ENCODE data around the gene RSF1.

Gene RSF1

GRCh38 chr11:77650123-77650522 lies 170.4 kb downstream of the RSF1 start:
- no peaks in the 10 kb centered on the region for H3K9me3 ChIP-seq (ENCODE audit: insufficient read depth, low read length)
- no peaks in the 10 kb centered on the region for H3K27me3 ChIP-seq (ENCODE audit: low read depth, low read length)
- no peaks in the 10 kb centered on the region for H3K36me3 ChIP-seq (replicated peaks; ENCODE audit: low read depth, low read length)
- TF ChIP-seq, protein P1, sequence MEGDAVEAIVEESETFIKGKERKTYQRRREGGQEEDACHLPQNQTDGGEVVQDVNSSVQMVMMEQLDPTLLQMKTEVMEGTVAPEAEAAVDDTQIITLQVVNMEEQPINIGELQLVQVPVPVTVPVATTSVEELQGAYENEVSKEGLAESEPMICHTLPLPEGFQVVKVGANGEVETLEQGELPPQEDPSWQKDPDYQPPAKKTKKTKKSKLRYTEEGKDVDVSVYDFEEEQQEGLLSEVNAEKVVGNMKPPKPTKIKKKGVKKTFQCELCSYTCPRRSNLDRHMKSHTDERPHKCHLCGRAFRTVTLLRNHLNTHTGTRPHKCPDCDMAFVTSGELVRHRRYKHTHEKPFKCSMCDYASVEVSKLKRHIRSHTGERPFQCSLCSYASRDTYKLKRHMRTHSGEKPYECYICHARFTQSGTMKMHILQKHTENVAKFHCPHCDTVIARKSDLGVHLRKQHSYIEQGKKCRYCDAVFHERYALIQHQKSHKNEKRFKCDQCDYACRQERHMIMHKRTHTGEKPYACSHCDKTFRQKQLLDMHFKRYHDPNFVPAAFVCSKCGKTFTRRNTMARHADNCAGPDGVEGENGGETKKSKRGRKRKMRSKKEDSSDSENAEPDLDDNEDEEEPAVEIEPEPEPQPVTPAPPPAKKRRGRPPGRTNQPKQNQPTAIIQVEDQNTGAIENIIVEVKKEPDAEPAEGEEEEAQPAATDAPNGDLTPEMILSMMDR (IDR thresholded peaks at IDR 0.05; ENCODE audit: low read depth, low read length), result no peak
- no peak for TF ChIP-seq EZH2phosphoT487 (IDR thresholded peaks at IDR 0.05; ENCODE audit: low read depth)
- H3K9ac ChIP-seq (ENCODE audit: low read length), result no peak overlapping the region
- no peak overlapping the region for H3K27ac ChIP-seq (ENCODE audit: low read length)
- H2AFZ ChIP-seq (ENCODE audit: low read depth, low read length), result no peak overlapping the region
- no peak overlapping the region for H3K4me3 ChIP-seq (ENCODE audit: low read length)
- H3K4me2 ChIP-seq (ENCODE audit: low read length), result no peak overlapping the region
- H3K79me2 ChIP-seq (ENCODE audit: low read length), result no peaks in the 10 kb centered on the region
- H4K20me1 ChIP-seq (ENCODE audit: insufficient read depth, low read length), result no peaks in the 10 kb centered on the region
- H3K4me1 ChIP-seq (ENCODE audit: low read length), result peaks cover 7% of the 10 kb centered on the region

GRCh38 chr11:77647654-77648305 lies 172.7 kb downstream of the RSF1 start:
- Histone ChIP-seq H4K20me1 (ENCODE audit: insufficient read depth, low read length) (no peaks in the 10 kb centered on the region), H3K27ac (ENCODE audit: low read length) (no peak overlapping the region), H3K9me3 (ENCODE audit: insufficient read depth, low read length) (no peaks in the 10 kb centered on the region), H3K36me3 (replicated peaks; ENCODE audit: low read depth, low read length) (no peaks in the 10 kb centered on the region), H3K4me1 (ENCODE audit: low read length) (peaks cover 11% of the 10 kb centered on the region), H2AFZ (ENCODE audit: low read depth, low read length) (no peak overlapping the region), H3K27me3 (ENCODE audit: low read depth, low read length) (no peaks in the 10 kb centered on the region), H3K79me2 (ENCODE audit: low read length) (no peaks in the 10 kb centered on the region), H3K4me2 (ENCODE audit: low read length) (no peak overlapping the region), H3K4me3 (ENCODE audit: low read length) (no peak overlapping the region), H3K9ac (ENCODE audit: low read length) (no peak overlapping the region)
- TF ChIP-seq EZH2phosphoT487 (IDR thresholded peaks at IDR 0.05; ENCODE audit: low read depth), result no peak
- TF ChIP-seq, protein P1 (IDR thresholded peaks at IDR 0.05; ENCODE audit: low read depth, low read length), result no peak

DNA sequence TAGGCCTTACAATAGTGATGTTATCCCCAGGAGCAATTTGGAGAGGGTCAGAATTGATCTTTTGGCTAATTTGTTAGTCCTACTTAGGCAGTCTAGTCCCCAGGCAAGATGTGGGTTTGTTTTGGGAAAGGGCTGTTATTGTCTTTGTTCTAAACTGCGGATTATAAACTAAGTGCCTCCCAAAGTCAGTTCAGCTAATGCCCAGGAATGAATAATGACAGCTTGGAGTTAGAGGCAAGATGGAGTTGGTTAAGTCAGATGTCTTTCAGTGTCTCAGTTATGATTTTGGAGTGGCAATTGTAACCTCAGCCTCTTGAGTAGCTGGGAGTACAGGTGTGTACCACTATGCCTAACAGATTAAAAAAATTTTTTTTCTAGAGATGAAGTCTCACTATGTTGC lies 175.6 kb downstream of the RSF1 start:
- Histone ChIP-seq H3K36me3 (replicated peaks; ENCODE audit: low read depth, low read length) (no peaks in the 10 kb centered on the region), H3K27me3 (ENCODE audit: low read depth, low read length) (no peaks in the 10 kb centered on the region), H3K4me2 (ENCODE audit: low read length) (no peak overlapping the region), H3K79me2 (ENCODE audit: low read length) (no peaks in the 10 kb centered on the region), H3K9ac (ENCODE audit: low read length) (no peak overlapping the region), H3K9me3 (ENCODE audit: insufficient read depth, low read length) (no peaks in the 10 kb centered on the region), H4K20me1 (ENCODE audit: insufficient read depth, low read length) (no peaks in the 10 kb centered on the region), H2AFZ (ENCODE audit: low read depth, low read length) (no peak overlapping the region), H3K27ac (ENCODE audit: low read length) (no peak overlapping the region), H3K4me1 (ENCODE audit: low read length) (peaks cover 11% of the 10 kb centered on the region), H3K4me3 (ENCODE audit: low read length) (no peak overlapping the region)
- TF ChIP-seq EZH2phosphoT487 (IDR thresholded peaks at IDR 0.05; ENCODE audit: low read depth), result no peak
- TF ChIP-seq, protein P1 (IDR thresholded peaks at IDR 0.05; ENCODE audit: low read depth, low read length), result no peak

DNA sequence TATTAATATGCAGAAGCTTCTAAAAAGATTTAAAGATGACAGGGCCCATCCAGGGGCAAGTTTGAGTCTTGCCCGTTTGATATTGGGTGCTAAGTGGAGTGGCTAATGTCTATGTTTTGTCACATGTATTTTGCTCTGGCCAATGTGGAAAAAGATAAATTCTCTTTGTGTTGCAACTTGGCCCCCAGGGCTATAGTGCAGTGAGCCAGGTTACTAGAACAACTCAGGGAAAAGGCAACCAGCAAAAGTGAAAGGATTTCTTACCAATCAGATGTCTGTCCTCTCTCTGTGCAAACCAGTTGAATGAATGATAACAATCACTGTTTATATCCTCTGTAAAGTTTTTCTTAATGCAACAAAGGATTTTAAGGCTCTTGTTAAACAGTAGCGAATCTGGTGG lies 178.3 kb downstream of the RSF1 start:
- Histone ChIP-seq H3K79me2 (ENCODE audit: low read length) (peaks cover 11% of the 10 kb centered on the region), H3K9ac (ENCODE audit: low read length) (no peak overlapping the region), H3K4me3 (ENCODE audit: low read length) (no peak overlapping the region), H3K27me3 (ENCODE audit: low read depth, low read length) (no peaks in the 10 kb centered on the region), H3K4me2 (ENCODE audit: low read length) (no peak overlapping the region), H3K27ac (ENCODE audit: low read length) (no peak overlapping the region), H3K4me1 (ENCODE audit: low read length) (peaks cover 9% of the 10 kb centered on the region), H3K9me3 (ENCODE audit: insufficient read depth, low read length) (no peaks in the 10 kb centered on the region), H2AFZ (ENCODE audit: low read depth, low read length) (no peak overlapping the region), H4K20me1 (ENCODE audit: insufficient read depth, low read length) (no peaks in the 10 kb centered on the region), H3K36me3 (replicated peaks; ENCODE audit: low read depth, low read length) (no peaks in the 10 kb centered on the region)
- no peak for TF ChIP-seq EZH2phosphoT487 (IDR thresholded peaks at IDR 0.05; ENCODE audit: low read depth)
- TF ChIP-seq, protein P1 (IDR thresholded peaks at IDR 0.05; ENCODE audit: low read depth, low read length), result no peak

Data from OCI-LY3 (cell line).